HPDE6-E6E7 (cell line): Measurements from ENCODE around the gene EEF1A2.

Experiments
- DNase-seq: peaks from one replicate; pipeline ENCODE4 v3.0.0; 2011; ENCODE audit warnings: missing footprints; ENCODE audit errors: extremely low spot score

EEF1A2 gene

GRCh38 chr20:63469713-63470101, 29.2 kb downstream of the EEF1A2 start:
- DNase-seq = no peak

DNA sequence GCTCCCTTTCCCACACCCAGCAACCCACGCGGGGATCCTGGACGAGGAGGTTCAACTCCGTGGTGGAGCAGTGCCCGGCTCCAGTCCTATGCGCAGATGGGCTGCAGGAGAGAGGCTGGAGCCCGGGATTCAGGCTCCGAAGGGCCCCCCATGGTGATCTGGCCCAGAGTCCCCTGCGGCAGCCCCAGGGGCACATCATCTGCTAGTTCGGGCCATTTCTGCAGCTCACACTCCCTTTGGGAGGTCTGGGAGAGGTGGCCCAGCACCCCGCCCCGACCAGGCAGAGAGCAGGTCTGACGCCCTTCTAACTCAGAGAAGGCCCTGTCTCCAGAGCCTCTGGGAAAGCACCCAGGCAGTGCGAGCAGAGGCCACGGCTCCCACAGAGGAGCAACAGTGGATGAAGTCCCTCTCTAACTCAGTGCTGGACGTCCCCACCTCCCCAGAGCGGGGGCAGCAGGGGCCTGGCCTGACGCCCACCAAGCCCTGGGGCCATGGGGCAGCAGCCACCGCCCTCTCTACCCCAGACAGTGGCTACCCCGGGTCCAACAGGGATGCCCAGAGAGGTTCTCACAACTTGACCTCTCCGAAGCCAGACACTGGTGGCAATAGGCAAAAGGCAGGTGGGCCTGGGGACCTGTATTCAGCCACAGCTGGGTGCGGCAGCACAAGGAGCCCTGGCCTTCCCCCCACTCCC, 29.7 kb downstream of the EEF1A2 start:
- no peak for DNase-seq

- DNase-seq = no peak
These were observed 30.5 kb downstream of the EEF1A2 start for GRCh38 chr20:63468421-63468820.

DNA sequence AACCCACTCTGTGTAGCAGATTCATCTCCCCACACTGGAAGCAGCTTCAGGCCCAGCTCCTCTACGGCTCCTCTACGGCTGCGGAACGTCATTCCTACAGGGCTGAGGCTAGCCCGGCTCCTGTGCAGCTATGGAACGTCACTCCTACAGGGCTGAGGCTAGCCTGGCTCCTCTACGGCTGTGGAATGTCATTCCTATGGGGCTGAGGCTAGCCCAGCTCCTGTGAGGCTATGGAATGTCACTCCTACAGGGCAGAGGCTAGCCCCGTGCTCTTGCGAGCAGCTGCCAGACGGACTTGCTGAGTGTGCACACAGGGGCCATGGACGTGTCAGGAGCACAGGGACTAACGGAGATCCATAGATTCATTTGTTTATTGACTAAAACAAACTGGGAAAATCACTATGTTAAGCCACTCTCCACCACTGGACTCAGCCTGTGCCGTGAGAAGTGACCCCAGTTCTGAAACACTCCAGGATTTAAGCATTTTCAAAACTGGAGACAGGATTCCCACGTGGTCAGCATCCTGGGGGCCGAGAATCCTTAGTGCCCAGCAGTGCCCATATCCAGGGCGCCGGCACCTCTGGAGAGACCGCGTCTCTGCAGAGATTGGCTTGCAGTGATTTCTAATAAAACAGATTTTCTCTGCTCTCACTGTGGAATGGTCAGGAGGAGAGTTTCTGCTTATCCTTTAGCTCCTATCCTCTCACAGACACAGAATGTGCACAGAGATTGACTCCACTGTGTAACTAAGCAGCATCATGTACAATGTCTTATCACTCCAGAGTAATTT, 31.4 kb downstream of the EEF1A2 start:
- DNase-seq = no peak

GRCh38 chr20:63466861-63467260, 32.0 kb downstream of the EEF1A2 start:
- no peak for DNase-seq

DNA sequence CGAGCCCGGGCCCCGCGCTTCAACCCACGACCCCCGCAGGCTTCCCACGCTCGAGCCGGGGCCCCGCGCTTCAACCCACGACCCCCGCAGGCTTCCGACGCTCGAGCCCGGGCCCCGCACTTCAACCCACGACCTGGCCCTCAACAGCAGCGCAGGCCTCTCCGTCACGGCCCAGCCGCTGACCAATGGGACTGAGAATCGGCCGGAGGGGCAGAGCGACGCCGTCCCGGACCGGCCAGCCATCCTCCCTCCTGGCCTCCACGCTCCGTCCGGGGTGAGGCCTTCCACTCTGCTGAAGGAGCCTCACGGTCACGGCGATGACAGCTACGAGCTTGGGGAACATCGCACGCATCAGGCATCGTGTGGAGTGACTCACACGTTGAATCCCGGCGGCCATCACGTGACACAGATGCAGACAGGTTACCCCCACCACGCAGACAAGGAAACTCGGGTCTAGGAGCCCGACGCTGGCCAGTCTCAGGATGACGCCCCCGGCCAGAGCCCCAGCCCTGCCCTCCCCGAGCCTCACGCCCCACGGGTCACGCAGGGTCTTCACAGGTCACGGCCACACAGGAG, 32.5 kb downstream of the EEF1A2 start:
- DNase-seq = no peak

- DNase-seq = no peak
These were observed 33.3 kb downstream of the EEF1A2 start for GRCh38 chr20:63465380-63466249.

GRCh38 chr20:63464289-63464635, 34.6 kb downstream of the EEF1A2 start:
- DNase-seq = no peak

DNA sequence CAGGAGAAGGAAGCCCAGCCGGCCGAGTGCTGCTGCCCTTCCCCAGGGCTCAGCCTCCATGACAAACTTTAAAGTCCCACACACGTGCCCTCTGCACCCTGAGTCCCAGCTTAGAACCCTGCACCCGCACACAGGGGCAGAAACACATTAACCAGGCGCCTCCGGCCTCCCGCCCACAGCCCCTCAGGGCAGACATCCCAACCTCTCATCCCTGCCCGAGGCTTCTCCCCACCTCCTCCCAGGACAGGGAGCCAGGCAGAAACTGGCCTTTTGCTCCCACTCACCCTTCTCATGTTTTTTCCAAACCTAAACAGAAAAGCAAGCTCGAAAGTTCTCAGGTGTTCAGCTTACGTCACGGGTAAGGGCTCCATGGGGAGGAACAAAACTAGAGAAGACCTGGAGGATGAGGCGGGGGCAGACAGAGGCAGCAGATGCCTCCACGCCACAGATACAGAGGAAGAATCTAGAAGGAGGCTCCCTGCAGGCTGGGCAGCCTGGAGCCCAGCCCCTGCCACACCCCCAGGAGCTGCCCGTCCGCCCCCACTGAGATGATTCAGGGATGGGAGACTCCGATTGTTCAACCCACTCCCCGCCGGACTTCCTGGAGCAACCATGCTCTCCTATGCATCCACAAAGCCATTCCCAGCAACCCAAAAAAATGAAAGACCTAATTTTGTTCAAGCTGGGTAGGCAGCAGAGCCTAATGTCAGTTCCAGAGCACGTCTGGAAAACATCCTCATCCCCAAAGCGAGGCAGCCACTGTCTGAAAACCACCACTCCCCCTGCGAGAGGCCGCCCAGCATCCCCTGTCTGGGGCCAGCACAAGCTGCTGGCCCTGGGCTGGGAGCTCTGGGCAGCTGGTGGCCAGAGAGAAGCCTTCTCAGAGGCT, 35.2 kb downstream of the EEF1A2 start:
- no peak for DNase-seq

GRCh38 chr20:63462244-63462643, 36.6 kb downstream of the EEF1A2 start:
- DNase-seq = no peak

GRCh38 chr20:63461104-63461763, 37.6 kb downstream of the EEF1A2 start:
- DNase-seq = peak; percentile 62

GRCh38 chr20:63459070-63459380, 39.9 kb downstream of the EEF1A2 start:
- no peak for DNase-seq

GRCh38 chr20:63458170-63459069, 40.5 kb downstream of the EEF1A2 start:
- no peak for DNase-seq

DNA sequence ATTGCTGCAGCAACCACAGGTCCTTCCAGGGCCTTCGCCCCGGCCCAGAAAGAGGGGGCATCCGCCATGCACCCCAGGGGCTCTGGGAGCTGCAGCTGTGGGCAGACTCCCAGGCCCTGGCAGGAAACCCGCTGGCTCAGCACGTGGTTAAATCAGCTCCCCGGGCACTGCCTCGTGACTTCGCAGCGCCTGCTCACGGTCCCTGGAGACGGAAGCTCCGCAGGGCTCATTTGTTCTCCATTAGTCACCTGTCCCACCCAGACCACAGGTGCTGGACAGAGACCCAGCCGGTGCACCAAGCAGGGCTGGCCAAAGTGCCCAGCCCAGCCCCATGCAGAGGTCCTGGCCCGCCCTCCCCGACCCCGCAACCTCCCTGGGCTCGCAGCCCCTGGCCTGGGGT, 41.1 kb downstream of the EEF1A2 start:
- DNase-seq = peak; percentile 100

DNA sequence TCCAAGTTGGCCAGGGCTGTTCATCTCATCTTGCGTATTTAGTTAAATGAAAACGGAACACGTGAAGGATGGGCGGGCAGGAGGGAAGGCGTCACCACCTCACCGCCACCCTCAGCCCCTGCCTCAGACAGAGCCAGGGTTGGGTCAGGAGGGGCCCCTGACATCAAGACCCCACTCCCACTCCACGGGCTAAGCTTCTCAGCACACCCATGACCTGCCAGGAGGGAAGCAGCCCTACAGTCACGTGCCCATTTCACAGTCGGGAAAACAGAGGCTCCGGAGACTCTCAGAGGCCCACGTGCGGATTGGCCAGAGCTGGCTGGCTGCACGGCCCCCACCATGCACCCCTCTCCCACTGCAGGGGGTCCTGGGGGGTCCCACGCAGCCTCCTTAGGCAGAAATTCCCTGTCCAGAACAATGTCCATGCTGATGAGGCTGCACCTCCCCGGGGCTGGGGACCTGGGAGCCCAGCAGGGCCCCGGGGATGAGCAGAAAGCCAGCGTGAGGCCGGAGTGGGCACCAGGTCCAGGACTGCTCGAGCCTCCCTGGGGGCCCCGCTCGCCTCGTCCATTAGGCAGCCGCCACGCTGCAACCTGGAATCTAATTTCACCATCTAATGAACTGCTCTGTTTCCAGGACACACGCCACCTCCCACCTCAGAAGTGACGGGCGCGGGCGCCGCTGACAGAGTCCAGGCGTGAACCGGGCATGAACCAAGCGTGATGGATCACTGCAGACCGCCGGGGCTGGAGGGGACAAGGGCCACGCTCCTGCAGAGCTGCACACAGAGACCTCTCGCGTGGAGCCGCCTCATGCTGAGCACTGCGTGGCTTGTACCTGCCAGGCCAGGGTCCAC, 42.2 kb downstream of the EEF1A2 start:
- DNase-seq = no peak

DNA sequence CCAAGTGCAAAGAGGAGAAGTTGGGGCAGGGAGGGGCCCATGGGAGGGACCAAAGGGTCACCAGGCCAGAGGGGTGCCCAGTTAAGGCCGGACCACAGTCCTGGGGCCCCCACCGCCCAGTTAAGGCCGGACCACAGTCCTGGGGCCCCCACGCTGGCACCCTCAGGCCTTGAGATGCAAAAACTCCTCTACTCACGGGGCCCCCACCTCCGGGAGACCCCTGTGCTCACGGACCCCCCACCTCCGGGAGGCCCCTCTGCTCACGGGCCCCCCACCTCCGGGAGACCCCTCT, 43.4 kb downstream of the EEF1A2 start:
- DNase-seq = no peak

DNA sequence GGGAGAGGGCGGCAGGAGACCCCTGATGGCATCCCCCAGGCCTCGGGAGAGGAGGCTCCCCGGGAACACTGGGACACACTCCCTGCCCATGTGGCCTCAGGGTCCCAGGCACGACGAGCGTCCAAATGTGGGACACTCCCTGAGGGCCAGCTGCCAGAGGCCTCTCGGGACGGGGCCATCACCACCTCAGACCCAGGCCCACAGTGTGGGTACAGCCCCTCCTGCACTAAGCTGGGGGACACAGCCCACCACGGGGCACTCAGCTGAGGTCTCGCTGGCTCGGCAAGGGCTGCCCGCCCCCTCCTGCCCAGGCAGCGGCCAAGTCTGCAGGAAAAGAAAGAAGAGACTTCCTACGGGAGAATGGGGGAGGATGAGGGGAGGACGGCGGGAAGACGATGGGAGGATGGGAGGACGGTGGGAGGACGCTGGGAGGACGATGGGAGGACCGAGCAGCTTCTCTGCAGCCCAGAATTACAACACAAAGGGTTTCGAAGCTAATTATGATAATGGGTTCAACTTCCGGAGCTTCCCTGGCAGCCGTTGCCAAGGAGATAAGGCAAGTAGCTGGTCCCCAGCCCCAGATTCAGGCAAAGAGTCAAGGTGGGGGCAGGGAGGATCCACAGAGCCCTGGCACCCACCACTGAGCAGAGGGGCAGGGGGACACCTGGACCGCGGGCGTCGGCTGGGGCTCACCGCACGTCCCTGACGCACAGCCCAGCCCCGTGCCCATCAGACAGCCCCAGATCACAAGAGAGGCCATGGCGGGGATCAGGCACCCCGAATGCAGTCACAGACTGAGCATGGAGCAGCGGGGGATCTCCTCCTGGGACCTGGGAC, 43.9 kb downstream of the EEF1A2 start:
- DNase-seq = no peak
